A673 (cell line): ENCODE data around the gene CCDC34.

Source experiments
- CTCF ChIP-seq: fragments of 300-800, 200-600 bp; sonication (generic); conservative IDR thresholded peaks from 2 replicates; pipeline ENCODE4 v1.5.1; 2017; ENCODE audit warnings: low read depth, mild to moderate bottlenecking, antibody characterized with exemption, low read length, moderate library complexity, mixed read lengths
- EZH2 ChIP-seq: fragments of 200-600 bp; sonication (generic); IDR thresholded peaks from 2 replicates; pipeline ENCODE4 v1.6.1; 2017; ENCODE audit warnings: borderline replicate concordance, low read depth, mild to moderate bottlenecking, mixed read lengths, antibody characterized with exemption, low read length; ENCODE audit not compliant: poor library complexity, severe bottlenecking

- TF ChIP-seq CTCF: no peak
- no peak for TF ChIP-seq EZH2
Measured at GRCh38 chr11:27349919-27350318, 13.1 kb downstream of the CCDC34 start.
